GM18526 (cell line): ENCODE measurements around the gene DNAH8.

ENCODE experiments used
- POLR2A ChIP-seq: IDR thresholded peaks from 3 replicates; pipeline ENCODE4 v1.6.1; 2011; ENCODE audit not compliant: insufficient read length; ENCODE audit errors: extremely low read depth

DNAH8 gene

GRCh38 chr6:39073471-39074355 lies 358.6 kb downstream of the DNAH8 start:
- no peak for TF ChIP-seq POLR2A

- no peak for TF ChIP-seq POLR2A
Observed at GRCh38 chr6:39074486-39074885, 359.4 kb downstream of the DNAH8 start.

GRCh38 chr6:39075010-39075686 lies 360.0 kb downstream of the DNAH8 start:
- no peak for TF ChIP-seq POLR2A

GRCh38 chr6:39075807-39076622 lies 360.9 kb downstream of the DNAH8 start:
- no peak for TF ChIP-seq POLR2A

GRCh38 chr6:39076623-39077535 lies 361.8 kb downstream of the DNAH8 start:
- TF ChIP-seq POLR2A: no peak

- TF ChIP-seq POLR2A: no peak
Observed at GRCh38 chr6:39077882-39078594, 362.9 kb downstream of the DNAH8 start.

GRCh38 chr6:39078695-39079094 lies 363.6 kb downstream of the DNAH8 start:
- TF ChIP-seq POLR2A: no peak

GRCh38 chr6:39079197-39080125 lies 364.4 kb downstream of the DNAH8 start:
- no peak for TF ChIP-seq POLR2A
